K562 (cell line): Measurements from ENCODE around the gene DPP9. TPM values are rescaled to one million over a fixed set of nuclear protein-coding genes. Genes with fewer than 3 reads are reported as not detected.

ENCODE experiments used
- GTF2E2 ChIP-seq: fragments of 200-800 bp; sonication (Bioruptor generic); IDR thresholded peaks from 2 replicates; pipeline ENCODE4 v1.6.1; 2016; ENCODE audit warnings: missing genetic modification characterization, missing compliant biosample characterization
- HNRNPLL ChIP-seq: fragments of 200-400 bp; formaldehyde crosslinking; IDR thresholded peaks from 2 replicates; pipeline ENCODE4 v1.6.1; 2017; ENCODE audit warnings: low read length, low read depth, mild to moderate bottlenecking; ENCODE audit not compliant: poor library complexity, severe bottlenecking
- NFYB ChIP-seq: IDR thresholded peaks from 2 replicates; pipeline ENCODE4 v1.6.1; 2011; ENCODE audit warnings: mild to moderate bottlenecking, moderate library complexity; ENCODE audit not compliant: insufficient read length; ENCODE audit errors: extremely low read depth
- OTX1 ChIP-seq: fragments of 450-650 bp; formaldehyde crosslinking; IDR thresholded peaks from 2 replicates; pipeline ENCODE4 v1.4.0; 2022; ENCODE audit warnings: mild to moderate bottlenecking
- PHF8 ChIP-seq: fragments of 200-600 bp; sonication (generic); IDR thresholded peaks from 2 replicates; pipeline ENCODE4 v1.6.1; 2012; ENCODE audit warnings: mixed run types, mild to moderate bottlenecking, inconsistent platforms, low read length, moderate library complexity, borderline replicate concordance
- POLR2G ChIP-seq: fragments of 200-400 bp; formaldehyde crosslinking; IDR thresholded peaks from 2 replicates; pipeline ENCODE4 v1.6.1; 2017; ENCODE audit warnings: low read depth, mild to moderate bottlenecking, antibody characterized with exemption, low read length, moderate library complexity
- polyA plus RNA-seq, 8 experiments: library from polyadenylated mRNA; depleted of rRNA in 4 of 8; stranded (reverse) in 5 of 8; unstranded in 3 of 8; fragments of >200 nt; fragmentation: Nextera tagmentation in 2 of 8; fragmentation: Illumina TruSeq in 1 of 8; extraction: Ambion mirVana in 2 of 8; extraction: Trizol in 1 of 8; gene quantifications; 2 replicates each; pipeline versions ENCODE4 v1.2.1 to v1.2.3, GENCODE V29; 2011 to 2014; ENCODE audit warnings: inconsistent platforms in 1 of 8, missing spikeins in 1 of 8
- total RNA-seq, 7 experiments: library from RNA; depleted of rRNA in 6 of 7; stranded (reverse); fragments of >200 nt in 6 of 7; fragmentation: Illumina TruSeq in 2 of 7; extraction: Trizol in 2 of 7; gene quantifications; 2 replicates each; pipeline versions ENCODE4 v1.2.1 to v1.2.3, GENCODE V29; 2011 to 2021; ENCODE audit warnings: low replicate concordance in 1 of 7
- TF ChIP-seq, protein P1 (sequence below): fragments of 450-650 bp; IDR thresholded peaks from 2 replicates; pipeline ENCODE4 v1.6.1; 2016; ENCODE audit warnings: low read depth, mild to moderate bottlenecking, moderate library complexity
- TF ChIP-seq, protein P2 (sequence below): fragments of 250-450 bp; sonication (Bioruptor Pico); IDR thresholded peaks from 2 replicates; pipeline ENCODE4 v1.8.0; 2021; ENCODE audit warnings: borderline replicate concordance, mild to moderate bottlenecking, moderate library complexity; ENCODE audit not compliant: poor library complexity, severe bottlenecking
- TF ChIP-seq, protein P3 (sequence below): sonication (generic); formaldehyde crosslinking; IDR thresholded peaks from 2 replicates; pipeline ENCODE4 v1.8.1; 2022; ENCODE audit warnings: missing genetic modification reagents
- TF ChIP-seq, protein P4 (sequence below): sonication (generic); formaldehyde crosslinking; IDR thresholded peaks from 2 replicates; pipeline ENCODE4 v1.9.0; 2022; ENCODE audit warnings: mild to moderate bottlenecking, missing genetic modification reagents
- TF ChIP-seq, protein P5 (sequence below): sonication (generic); formaldehyde crosslinking; IDR thresholded peaks from 2 replicates; pipeline ENCODE4 v1.8.1; 2023; ENCODE audit warnings: mild to moderate bottlenecking, missing genetic modification reagents, moderate library complexity
- TF ChIP-seq, protein P6 (sequence below), 3 experiments: IDR thresholded peaks in 2 of 3; conservative IDR thresholded peaks in 1 of 3; 2 replicates each; pipeline ENCODE4 v1.5.1; 2011 to 2012; ENCODE audit warnings: low read length in 3 of 3, mild to moderate bottlenecking in 3 of 3, control low read depth in 2 of 3, improper control_type of control experiment in 1 of 3, inconsistent platforms in 1 of 3, low read depth in 1 of 3, mixed read lengths in 1 of 3, moderate library complexity in 1 of 3; ENCODE audit not compliant: insufficient read depth in 2 of 3
- TF ChIP-seq, protein P7 (sequence below): fragments of 250-450 bp; sonication (Bioruptor Pico); IDR thresholded peaks from 2 replicates; pipeline ENCODE4 v1.4.0; 2020; ENCODE audit warnings: mild to moderate bottlenecking, moderate library complexity, borderline replicate concordance
- TF ChIP-seq, protein P8 (sequence below), 2 experiments: fragments of 450-650 bp; conservative IDR thresholded peaks; 2 replicates each; pipeline ENCODE4 v1.6.1; 2017; ENCODE audit warnings: mild to moderate bottlenecking in 2 of 2, moderate library complexity in 2 of 2

DPP9 gene
- total and polyA plus RNA-seq, 9 of the 15 experiments (the other 6 are each of a cell fraction or from before 2014, with no cell fraction given), result 0.90 to 66.7 (median 24.5) TPM

DNA sequence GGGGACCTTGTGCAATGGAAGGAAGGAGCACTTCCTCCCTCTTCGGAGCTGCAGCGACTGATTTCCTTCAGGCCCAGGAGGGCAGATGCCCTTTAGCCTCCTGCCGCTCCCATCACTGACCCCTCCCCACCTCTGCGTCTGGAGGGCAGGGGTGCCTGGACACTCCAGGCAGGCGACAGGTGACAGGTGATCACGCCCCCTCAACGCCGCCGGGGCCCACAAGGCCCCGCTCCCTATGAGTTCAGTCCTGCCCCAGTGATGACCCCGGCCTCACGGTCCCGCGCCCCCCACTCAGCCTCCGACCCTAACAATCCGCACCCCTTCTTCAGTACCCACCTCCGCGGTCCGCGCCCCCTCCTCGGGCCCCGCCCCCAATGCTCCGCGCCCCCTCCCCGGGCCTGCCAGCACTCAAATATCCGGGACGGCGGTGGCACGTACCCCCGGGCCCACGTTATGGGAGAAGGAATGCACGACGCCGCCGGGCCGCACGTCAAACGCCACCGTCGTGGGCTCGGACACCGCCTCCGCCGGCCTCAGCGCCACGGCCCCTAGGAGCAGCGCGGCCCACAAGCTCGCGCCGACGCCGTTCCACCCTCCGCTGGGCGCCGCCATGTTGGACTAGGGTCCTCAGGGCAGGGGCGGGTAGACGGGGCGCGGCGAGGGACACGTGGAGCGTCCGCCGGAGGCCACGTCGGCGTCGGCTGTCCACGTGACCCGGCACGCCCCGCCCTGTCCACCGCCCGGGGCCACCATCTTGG lies 53.7 kb downstream of the DPP9 start, which contains the start of gene MYDGF (continued):
- TF ChIP-seq, protein P1, sequence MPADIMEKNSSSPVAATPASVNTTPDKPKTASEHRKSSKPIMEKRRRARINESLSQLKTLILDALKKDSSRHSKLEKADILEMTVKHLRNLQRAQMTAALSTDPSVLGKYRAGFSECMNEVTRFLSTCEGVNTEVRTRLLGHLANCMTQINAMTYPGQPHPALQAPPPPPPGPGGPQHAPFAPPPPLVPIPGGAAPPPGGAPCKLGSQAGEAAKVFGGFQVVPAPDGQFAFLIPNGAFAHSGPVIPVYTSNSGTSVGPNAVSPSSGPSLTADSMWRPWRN, result no peak
- no peak for TF ChIP-seq OTX1 (CRISPR knock-in tag)
- TF ChIP-seq, protein P2, sequence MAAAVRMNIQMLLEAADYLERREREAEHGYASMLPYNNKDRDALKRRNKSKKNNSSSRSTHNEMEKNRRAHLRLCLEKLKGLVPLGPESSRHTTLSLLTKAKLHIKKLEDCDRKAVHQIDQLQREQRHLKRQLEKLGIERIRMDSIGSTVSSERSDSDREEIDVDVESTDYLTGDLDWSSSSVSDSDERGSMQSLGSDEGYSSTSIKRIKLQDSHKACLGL, result peak; percentile 93
- TF ChIP-seq PHF8, result peak; percentile 82
- peak; percentile 96 for TF ChIP-seq POLR2G
- TF ChIP-seq, protein P3, sequence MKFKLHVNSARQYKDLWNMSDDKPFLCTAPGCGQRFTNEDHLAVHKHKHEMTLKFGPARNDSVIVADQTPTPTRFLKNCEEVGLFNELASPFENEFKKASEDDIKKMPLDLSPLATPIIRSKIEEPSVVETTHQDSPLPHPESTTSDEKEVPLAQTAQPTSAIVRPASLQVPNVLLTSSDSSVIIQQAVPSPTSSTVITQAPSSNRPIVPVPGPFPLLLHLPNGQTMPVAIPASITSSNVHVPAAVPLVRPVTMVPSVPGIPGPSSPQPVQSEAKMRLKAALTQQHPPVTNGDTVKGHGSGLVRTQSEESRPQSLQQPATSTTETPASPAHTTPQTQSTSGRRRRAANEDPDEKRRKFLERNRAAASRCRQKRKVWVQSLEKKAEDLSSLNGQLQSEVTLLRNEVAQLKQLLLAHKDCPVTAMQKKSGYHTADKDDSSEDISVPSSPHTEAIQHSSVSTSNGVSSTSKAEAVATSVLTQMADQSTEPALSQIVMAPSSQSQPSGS (CRISPR knock-in tag), result 0 out of 2 replicates have a peak, but pooled peaks have one; percentile 20
- TF ChIP-seq, protein P4, sequence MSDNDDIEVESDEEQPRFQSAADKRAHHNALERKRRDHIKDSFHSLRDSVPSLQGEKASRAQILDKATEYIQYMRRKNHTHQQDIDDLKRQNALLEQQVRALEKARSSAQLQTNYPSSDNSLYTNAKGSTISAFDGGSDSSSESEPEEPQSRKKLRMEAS (CRISPR knock-in tag), result peak; percentile 98
- TF ChIP-seq HNRNPLL, result no peak
- TF ChIP-seq, protein P5, sequence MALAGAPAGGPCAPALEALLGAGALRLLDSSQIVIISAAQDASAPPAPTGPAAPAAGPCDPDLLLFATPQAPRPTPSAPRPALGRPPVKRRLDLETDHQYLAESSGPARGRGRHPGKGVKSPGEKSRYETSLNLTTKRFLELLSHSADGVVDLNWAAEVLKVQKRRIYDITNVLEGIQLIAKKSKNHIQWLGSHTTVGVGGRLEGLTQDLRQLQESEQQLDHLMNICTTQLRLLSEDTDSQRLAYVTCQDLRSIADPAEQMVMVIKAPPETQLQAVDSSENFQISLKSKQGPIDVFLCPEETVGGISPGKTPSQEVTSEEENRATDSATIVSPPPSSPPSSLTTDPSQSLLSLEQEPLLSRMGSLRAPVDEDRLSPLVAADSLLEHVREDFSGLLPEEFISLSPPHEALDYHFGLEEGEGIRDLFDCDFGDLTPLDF (CRISPR knock-in tag), result no peak
- TF ChIP-seq, protein P6, sequence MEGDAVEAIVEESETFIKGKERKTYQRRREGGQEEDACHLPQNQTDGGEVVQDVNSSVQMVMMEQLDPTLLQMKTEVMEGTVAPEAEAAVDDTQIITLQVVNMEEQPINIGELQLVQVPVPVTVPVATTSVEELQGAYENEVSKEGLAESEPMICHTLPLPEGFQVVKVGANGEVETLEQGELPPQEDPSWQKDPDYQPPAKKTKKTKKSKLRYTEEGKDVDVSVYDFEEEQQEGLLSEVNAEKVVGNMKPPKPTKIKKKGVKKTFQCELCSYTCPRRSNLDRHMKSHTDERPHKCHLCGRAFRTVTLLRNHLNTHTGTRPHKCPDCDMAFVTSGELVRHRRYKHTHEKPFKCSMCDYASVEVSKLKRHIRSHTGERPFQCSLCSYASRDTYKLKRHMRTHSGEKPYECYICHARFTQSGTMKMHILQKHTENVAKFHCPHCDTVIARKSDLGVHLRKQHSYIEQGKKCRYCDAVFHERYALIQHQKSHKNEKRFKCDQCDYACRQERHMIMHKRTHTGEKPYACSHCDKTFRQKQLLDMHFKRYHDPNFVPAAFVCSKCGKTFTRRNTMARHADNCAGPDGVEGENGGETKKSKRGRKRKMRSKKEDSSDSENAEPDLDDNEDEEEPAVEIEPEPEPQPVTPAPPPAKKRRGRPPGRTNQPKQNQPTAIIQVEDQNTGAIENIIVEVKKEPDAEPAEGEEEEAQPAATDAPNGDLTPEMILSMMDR (IDR thresholded peaks at IDR 0.05 in 2 of 3, conservative IDR thresholded peaks at IDR 0.05 in 1 of 3; ENCODE audit: insufficient read depth in 2 of 3, low read depth in 1 of 3, low read length in 3 of 3), result no peak
- TF ChIP-seq, protein P7, sequence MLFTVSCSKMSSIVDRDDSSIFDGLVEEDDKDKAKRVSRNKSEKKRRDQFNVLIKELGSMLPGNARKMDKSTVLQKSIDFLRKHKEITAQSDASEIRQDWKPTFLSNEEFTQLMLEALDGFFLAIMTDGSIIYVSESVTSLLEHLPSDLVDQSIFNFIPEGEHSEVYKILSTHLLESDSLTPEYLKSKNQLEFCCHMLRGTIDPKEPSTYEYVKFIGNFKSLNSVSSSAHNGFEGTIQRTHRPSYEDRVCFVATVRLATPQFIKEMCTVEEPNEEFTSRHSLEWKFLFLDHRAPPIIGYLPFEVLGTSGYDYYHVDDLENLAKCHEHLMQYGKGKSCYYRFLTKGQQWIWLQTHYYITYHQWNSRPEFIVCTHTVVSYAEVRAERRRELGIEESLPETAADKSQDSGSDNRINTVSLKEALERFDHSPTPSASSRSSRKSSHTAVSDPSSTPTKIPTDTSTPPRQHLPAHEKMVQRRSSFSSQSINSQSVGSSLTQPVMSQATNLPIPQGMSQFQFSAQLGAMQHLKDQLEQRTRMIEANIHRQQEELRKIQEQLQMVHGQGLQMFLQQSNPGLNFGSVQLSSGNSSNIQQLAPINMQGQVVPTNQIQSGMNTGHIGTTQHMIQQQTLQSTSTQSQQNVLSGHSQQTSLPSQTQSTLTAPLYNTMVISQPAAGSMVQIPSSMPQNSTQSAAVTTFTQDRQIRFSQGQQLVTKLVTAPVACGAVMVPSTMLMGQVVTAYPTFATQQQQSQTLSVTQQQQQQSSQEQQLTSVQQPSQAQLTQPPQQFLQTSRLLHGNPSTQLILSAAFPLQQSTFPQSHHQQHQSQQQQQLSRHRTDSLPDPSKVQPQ (CRISPR knock-in tag), result no peak
- peak; percentile 65 for TF ChIP-seq NFYB
- TF ChIP-seq, protein P8, sequence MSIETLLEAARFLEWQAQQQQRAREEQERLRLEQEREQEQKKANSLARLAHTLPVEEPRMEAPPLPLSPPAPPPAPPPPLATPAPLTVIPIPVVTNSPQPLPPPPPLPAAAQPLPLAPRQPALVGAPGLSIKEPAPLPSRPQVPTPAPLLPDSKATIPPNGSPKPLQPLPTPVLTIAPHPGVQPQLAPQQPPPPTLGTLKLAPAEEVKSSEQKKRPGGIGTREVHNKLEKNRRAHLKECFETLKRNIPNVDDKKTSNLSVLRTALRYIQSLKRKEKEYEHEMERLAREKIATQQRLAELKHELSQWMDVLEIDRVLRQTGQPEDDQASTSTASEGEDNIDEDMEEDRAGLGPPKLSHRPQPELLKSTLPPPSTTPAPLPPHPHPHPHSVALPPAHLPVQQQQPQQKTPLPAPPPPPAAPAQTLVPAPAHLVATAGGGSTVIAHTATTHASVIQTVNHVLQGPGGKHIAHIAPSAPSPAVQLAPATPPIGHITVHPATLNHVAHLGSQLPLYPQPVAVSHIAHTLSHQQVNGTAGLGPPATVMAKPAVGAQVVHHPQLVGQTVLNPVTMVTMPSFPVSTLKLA (conservative IDR thresholded peaks at IDR 0.05), result peak; percentile 95 to 98
- TF ChIP-seq GTF2E2 (tag), result 0 out of 2 replicates have a peak, but pooled peaks have one; percentile 49
